Kidney glomerular epithelial cell (primary cell): ENCODE measurements around the gene ZBTB37.
"Not testable (repeated sequence)": the region's sequence is repeated elsewhere in the genome, so short reads cannot be mapped to it uniquely, and the experiment has no call there.

ENCODE experiments used
- DNase-seq: peaks from one replicate; lab custom pipeline; 2025; lab: John Stamatoyannopoulos, UW

ZBTB37 gene

GRCh38 chr1:173913111-173913510 lies 44.9 kb downstream of the ZBTB37 start:
- no peak for DNase-seq

- no peak for DNase-seq
These were observed 46.2 kb downstream of the ZBTB37 start for GRCh38 chr1:173914366-173914871.

DNA sequence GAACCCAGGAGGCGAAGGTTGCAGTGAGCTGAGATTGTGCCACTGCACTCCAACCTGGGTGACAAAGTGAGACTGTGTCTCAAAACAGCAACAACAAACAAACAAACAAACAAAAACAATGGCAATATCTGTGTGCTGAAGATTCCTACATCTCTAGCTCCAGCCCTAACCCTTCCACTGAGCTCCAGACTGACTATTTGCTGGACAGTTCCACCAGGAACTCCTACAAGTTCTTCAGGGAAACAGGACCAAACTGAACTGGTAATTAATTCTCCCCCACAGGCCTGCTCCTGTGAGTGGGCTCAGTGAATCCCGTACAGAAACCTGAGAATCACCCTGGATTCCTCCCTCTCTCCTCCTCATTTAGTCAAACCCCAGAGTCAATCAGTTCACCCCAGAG lies 47.4 kb downstream of the ZBTB37 start:
- DNase-seq: no peak

DNA sequence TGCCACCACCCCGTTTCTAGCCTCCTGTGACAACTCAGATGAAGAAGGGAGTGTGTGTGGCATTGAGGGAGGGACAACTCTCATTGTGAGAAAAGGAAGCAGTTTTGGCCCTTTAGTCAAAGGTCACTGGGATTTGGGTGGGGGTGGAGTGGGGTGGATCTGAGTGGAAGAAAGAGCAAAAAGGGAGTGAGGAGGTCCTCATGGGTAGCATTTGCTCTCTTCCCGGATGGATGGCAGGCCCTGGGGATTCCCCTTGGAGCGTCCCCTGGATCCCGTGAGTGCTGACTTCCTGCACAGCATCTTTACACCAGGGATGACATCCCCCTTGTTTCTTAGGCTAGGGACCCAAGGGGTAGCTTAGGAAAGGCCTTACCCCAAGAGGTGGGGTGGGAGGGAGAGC lies 48.5 kb downstream of the ZBTB37 start:
- no peak for DNase-seq

DNA sequence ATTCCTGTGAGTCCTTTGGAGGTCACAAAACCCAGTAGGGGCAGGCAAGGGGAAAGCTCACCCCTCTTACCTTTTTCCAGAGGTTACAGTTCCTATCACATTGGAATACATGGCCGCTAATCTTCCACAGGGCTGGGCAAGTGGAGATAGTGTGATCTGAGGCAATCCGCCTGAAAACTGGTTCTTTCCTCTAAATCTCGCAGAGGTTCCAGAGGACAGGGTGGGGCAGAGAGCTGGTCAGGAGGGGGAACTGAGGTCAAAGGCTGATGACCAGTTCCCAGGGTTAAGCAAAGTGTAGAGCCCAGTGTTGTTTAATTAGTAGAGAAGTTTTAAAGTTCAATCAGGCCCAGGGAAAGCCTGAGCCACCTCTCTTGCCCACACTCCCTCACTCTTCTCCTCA lies 49.0 kb downstream of the ZBTB37 start, which contains the start of gene SERPINC1:
SERPINC1 (minus strand) TSS at position 179 of the 400 bp plus-strand sequence; CDS start at position 111, 68 bp downstream.
- no peak for DNase-seq

- DNase-seq: no peak
These were observed 49.7 kb downstream of the ZBTB37 start for GRCh38 chr1:173917635-173918493.

GRCh38 chr1:173920861-173921260 lies 52.7 kb downstream of the ZBTB37 start:
- no peak for DNase-seq

GRCh38 chr1:173925306-173926242 lies 57.4 kb downstream of the ZBTB37 start:
- DNase-seq: no peak

- DNase-seq: not testable (repeated sequence)
These were observed 62.4 kb downstream of the ZBTB37 start for GRCh38 chr1:173930541-173930940.

DNA sequence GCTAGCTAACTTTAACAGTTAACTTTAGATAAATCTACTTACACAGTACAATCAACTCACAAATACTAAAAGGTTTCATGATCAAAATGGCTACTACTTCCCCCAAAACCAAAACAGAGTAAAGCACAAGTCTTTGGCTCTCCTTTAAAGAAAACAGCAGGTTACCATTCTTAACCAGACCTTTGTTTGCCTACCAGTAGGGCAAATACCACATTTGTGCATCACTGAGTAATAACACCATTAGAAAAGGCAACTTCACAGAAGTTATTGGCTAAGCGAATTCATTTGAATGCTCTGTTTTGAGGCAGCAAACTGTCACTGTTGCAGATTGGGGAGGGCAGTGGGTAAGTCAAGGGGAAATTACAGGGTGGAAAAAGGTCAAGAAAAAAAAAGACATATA lies 66.3 kb downstream of the ZBTB37 start:
- no peak for DNase-seq

DNA sequence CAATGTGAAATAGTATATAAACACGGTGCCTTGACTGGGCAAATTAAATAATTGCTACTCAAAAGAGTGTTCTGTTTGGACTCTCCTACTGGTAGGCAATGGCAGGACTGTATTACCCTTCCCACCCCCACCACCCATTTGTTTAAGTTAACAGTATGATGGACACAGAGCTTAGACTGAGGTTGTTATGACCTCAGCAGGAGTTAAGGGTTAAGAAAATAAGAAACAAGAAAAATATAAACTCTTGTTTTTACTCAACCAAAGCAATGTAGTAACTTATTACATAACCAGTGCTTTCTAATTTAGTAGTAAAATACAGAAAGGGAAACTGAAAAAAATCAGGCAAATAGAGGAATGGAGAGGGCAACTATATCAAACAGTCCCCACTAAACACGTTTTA lies 68.9 kb downstream of the ZBTB37 start:
- DNase-seq: no peak

GRCh38 chr1:173946380-173946921 lies 78.3 kb downstream of the ZBTB37 start:
- no peak for DNase-seq

DNA sequence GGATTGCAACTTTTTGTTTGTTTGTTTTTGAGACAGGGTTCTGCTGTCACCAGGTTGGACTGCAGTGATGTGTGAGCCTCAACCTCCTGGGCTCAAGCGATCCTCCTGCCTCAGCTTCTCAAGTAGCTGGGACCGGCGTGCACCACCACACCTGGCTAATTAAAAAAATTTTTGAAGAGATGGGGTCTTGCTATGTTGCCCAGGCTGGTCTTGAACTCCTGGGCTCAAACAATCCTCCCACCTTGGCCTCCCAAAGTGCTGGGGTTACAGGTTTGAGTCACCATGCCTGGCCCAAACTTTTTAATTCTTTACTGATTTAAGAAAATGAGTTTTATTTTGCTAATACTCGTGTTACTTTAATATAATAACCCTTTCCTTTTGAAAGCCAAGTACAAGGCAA lies 80.4 kb downstream of the ZBTB37 start:
- DNase-seq: no peak
